Activated CD8-positive, alpha-beta T cell treated with anti-CD3 and anti-CD28 coated beads for 36 hours (primary cell): ENCODE measurements around the gene MRPL45. TPM values are rescaled to one million over a fixed set of nuclear protein-coding genes. Genes with fewer than 3 reads are reported as not detected.

ENCODE experiments used
- ATAC-seq: fragments of 200-7000 bp; cut with Tn5 transposase; one replicate; pipeline ENCODE4 v1.10.0; 2021; ENCODE audit warnings: mild to moderate bottlenecking, moderate library complexity
- CTCF ChIA-PET: fragments of 350-600 bp; sonication (Branson Sonifier 250); formaldehyde crosslinking; loops from one replicate; lab custom pipeline; 2021; ENCODE audit warnings: antibody characterized with exemption; lab: Charles Lee
- POLR2A ChIA-PET: fragments of 350-600 bp; sonication (Branson Sonifier 250); formaldehyde crosslinking; loops from one replicate; lab custom pipeline; 2021; ENCODE audit warnings: antibody characterized with exemption; lab: Charles Lee
- DNase-seq: peaks from one replicate; pipeline ENCODE4 v3.0.0-alpha.2; 2020
- H3K27ac Mint-ChIP-seq: one replicate; pipeline ENCODE4 v1.8.0; 2021; ENCODE audit warnings: mild to moderate bottlenecking, mixed read lengths
- H3K27me3 Mint-ChIP-seq: one replicate; pipeline ENCODE4 v1.8.0; 2021; ENCODE audit warnings: mixed read lengths
- H3K36me3 Mint-ChIP-seq: one replicate; pipeline ENCODE4 v1.8.0; 2021; ENCODE audit warnings: low read depth, mixed read lengths
- H3K4me1 Mint-ChIP-seq: one replicate; pipeline ENCODE4 v1.8.0; 2021; ENCODE audit warnings: low read depth, mixed read lengths
- H3K4me3 Mint-ChIP-seq: one replicate; pipeline ENCODE4 v1.8.0; 2021; ENCODE audit warnings: mild to moderate bottlenecking, moderate library complexity, mixed read lengths
- H3K9me3 Mint-ChIP-seq: one replicate; pipeline ENCODE4 v1.8.0; 2021; ENCODE audit warnings: mixed read lengths
- CTCF ChIP-seq: fragments of 200-600 bp; IDR thresholded peaks from one replicate; pipeline ENCODE4 v1.8.0; 2022; ENCODE audit warnings: antibody characterized with exemption, mild to moderate bottlenecking
- intact Hi-C: fragments of 100-400 bp; cut with micrococcal nuclease; formaldehyde crosslinking; loops from one replicate; pipeline ENCODE4 v1.10.0; 2022
- total RNA-seq, 2 experiments: library from RNA; stranded (reverse); gene quantifications; one replicate each; pipeline ENCODE4 v1.2.3, GENCODE V29; 2021

The MRPL45 gene
- total RNA-seq, 2 experiments from 2014 or later: 54.3 to 54.6 TPM

- intact Hi-C loops: no loop called here
Observed at GRCh38 chr17:38343608-38344419, 46.8 kb downstream of the MRPL45 start, which contains the start of gene GPR179. GPR179 (minus strand) TSS chr17:38343956; CDS start chr17:38343789, 167 bp downstream.

GRCh38 chr17:38344420-38344745, 47.4 kb downstream of the MRPL45 start:
- DNase-seq (no peak), ATAC-seq (no peak)
- Mint-ChIP-seq H3K4me1 (peaks cover 1% of the 10 kb centered on the region), H3K9me3 (no peaks in the 10 kb centered on the region), H3K36me3 (no peaks in the 10 kb centered on the region), H3K27me3 (no peaks in the 10 kb centered on the region), H3K27ac (no peak overlapping the region), H3K4me3 (no peak overlapping the region)
- ChIA-PET POLR2A (interaction anchor here (0.9 to 1.0 kb wide), 2 partner anchors 10 to 16 kb away, joined by 3 to 4 read pairs; no protein-coding TSS in a partner anchor), CTCF (interaction anchor here (0.5 to 1.6 kb wide), 5 partner anchors 10 to 540 kb away, joined by 3 to 4 read pairs (median 3); no protein-coding TSS in a partner anchor)
- intact Hi-C loops: no loop called here
- TF ChIP-seq CTCF: no peak

More at GRCh38 chr17:38343608-38344419, 46.8 kb downstream of the MRPL45 start, which contains the start of gene GPR179:
- no peaks in the 10 kb centered on the region for H3K27me3 Mint-ChIP-seq
- H3K4me3 Mint-ChIP-seq: no peak within 1 kb of the TSS
- TF ChIP-seq CTCF: no peak
- DNase-seq: no peak
- no peaks in the 10 kb centered on the region for H3K9me3 Mint-ChIP-seq
- CTCF ChIA-PET: interaction anchor here (0.5 to 1.6 kb wide), 5 partner anchors 9 to 539 kb away, joined by 3 to 4 read pairs (median 3); no protein-coding TSS in a partner anchor
- no peak for ATAC-seq
- H3K27ac Mint-ChIP-seq: no peak within 1 kb of the TSS
- H3K36me3 Mint-ChIP-seq: no peaks in the 10 kb centered on the region
- H3K4me1 Mint-ChIP-seq: no peaks in the 10 kb centered on the region
- POLR2A ChIA-PET: interaction anchor here (0.9 kb wide), 1 partner anchor 16 kb away, joined by 4 read pairs; no protein-coding TSS in a partner anchor

DNA sequence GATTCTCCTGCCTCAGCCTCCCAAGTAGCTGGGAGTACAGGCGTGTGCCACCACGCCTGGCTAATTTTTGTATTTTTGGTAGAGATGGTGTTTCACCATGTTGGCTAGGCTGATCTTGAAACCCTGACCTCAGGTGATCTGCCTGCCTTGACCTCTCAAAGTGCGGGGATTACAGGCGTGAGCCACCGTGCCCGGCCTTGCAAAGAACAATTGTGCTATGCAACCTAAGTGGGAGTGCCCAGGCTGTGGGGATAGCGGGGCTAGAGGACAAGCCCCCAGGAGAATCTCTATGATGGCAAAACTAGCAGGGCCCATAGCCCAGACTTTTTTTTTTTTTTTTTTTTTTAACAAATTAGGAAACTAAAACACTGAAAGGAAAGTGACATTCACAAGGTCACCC, 48.8 kb downstream of the MRPL45 start:
- H3K27me3 Mint-ChIP-seq: no peaks in the 10 kb centered on the region
- POLR2A ChIA-PET: no interaction called here
- no peak overlapping the region for H3K27ac Mint-ChIP-seq
- ATAC-seq (no peak), DNase-seq (no peak)
- TF ChIP-seq CTCF: no peak
- no peak overlapping the region for H3K4me3 Mint-ChIP-seq
- H3K36me3 Mint-ChIP-seq: no peaks in the 10 kb centered on the region
- CTCF ChIA-PET: interaction anchor here (0.9 to 11.9 kb wide), 3 partner anchors 13 to 78 kb away, joined by 3 to 203 read pairs (median 3); no protein-coding TSS in a partner anchor
- peaks cover 9% of the 10 kb centered on the region for H3K4me1 Mint-ChIP-seq
- H3K9me3 Mint-ChIP-seq: no peaks in the 10 kb centered on the region
- intact Hi-C loops: no loop called here

DNA sequence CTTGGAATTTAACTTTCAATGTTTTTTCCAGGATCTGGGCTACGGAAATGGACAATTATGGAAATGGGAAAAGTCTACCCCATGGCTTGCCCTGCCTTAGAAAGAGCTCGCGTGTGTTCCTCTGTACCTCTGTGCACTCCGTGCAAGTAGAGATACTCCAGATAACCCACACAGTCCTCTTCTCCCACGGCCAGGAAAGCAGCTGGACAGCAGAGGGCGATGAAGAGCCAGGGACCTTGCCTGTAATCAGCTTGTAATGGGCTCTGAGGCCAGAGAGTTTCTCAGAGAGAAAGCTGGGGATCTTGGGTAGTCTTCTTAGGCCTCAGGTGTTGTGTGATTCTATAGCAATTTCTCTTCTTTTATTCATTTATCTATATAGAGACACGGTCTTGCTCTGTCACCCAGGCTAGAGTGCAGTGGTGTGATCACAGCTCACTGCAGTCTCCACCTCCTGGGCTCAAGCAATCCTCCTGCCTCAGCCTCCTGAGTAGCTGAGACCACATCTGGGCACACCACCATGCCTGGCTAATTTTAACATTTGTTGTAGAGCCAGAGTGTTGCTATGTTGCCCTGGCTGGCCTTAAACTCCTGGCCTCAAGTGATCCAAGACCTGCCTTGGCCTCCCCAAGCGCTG, 52.2 kb downstream of the MRPL45 start:
- peak; percentile 67 for ATAC-seq
- DNase-seq: peak; percentile 93
- peaks cover 22% of the 10 kb centered on the region for H3K4me1 Mint-ChIP-seq
- TF ChIP-seq CTCF: peak; percentile 87
- no peaks in the 10 kb centered on the region for H3K36me3 Mint-ChIP-seq
- ChIA-PET POLR2A (interaction anchor here (0.9 to 1.4 kb wide), 4 partner anchors 9 to 73 kb away, joined by 3 read pairs; no protein-coding TSS in a partner anchor), CTCF (interaction anchor here (0.7 to 11.9 kb wide), 33 partner anchors 10 to 863 kb away, joined by 3 to 203 read pairs (median 7); partner anchors contain the start of gene ARHGAP23)
- H3K4me3 Mint-ChIP-seq: no peak overlapping the region
- no peak overlapping the region for H3K27ac Mint-ChIP-seq
- H3K9me3 Mint-ChIP-seq: no peaks in the 10 kb centered on the region
- intact Hi-C loops: loop anchor here (2.0 kb wide), 1 partner anchor 66 kb away; no protein-coding TSS in a partner anchor
- no peaks in the 10 kb centered on the region for H3K27me3 Mint-ChIP-seq
